Measurements from ENCODE around the gene ASTN2.
"Not testable (repeated sequence)": the region's sequence is repeated elsewhere in the genome, so short reads cannot be mapped to it uniquely, and the experiment has no call there.

The ASTN2 gene

GRCh38 chr9:116861321-116861720 is 553.5 kb downstream of the ASTN2 start:
- DNase-seq (ENCODE audit: low read depth), result no peak

GRCh38 chr9:116860509-116861120 is 554.2 kb downstream of the ASTN2 start:
- DNase-seq (ENCODE audit: low read depth), result no peak

GRCh38 chr9:116859763-116860162 is 555.1 kb downstream of the ASTN2 start:
- DNase-seq (ENCODE audit: low read depth), result no peak

GRCh38 chr9:116857321-116857720 is 557.5 kb downstream of the ASTN2 start:
- DNase-seq (ENCODE audit: low read depth), result no peak

- no peak for DNase-seq (ENCODE audit: low read depth)
Observed at GRCh38 chr9:116855881-116856662, 558.8 kb downstream of the ASTN2 start.

GRCh38 chr9:116849721-116850120 is 565.1 kb downstream of the ASTN2 start:
- no peak for DNase-seq (ENCODE audit: low read depth)

GRCh38 chr9:116844621-116845020 is 570.2 kb downstream of the ASTN2 start:
- no peak for DNase-seq (ENCODE audit: low read depth)

- DNase-seq (ENCODE audit: low read depth), result no peak
Observed at GRCh38 chr9:116843863-116844620, 570.8 kb downstream of the ASTN2 start.

- DNase-seq (ENCODE audit: low read depth), result no peak
Observed at GRCh38 chr9:116842658-116843057, 572.2 kb downstream of the ASTN2 start.

- not testable (repeated sequence) for DNase-seq (ENCODE audit: low read depth)
Observed at GRCh38 chr9:116838468-116838867, 576.4 kb downstream of the ASTN2 start.

GRCh38 chr9:116837018-116837989 is 577.6 kb downstream of the ASTN2 start:
- no peak for DNase-seq (ENCODE audit: low read depth)

GRCh38 chr9:116830321-116830720 is 584.5 kb downstream of the ASTN2 start:
- DNase-seq (ENCODE audit: low read depth), result not testable (repeated sequence)

- no peak for DNase-seq (ENCODE audit: low read depth)
Observed at GRCh38 chr9:116821633-116822229, 593.1 kb downstream of the ASTN2 start.

GRCh38 chr9:116819116-116819515 is 595.7 kb downstream of the ASTN2 start:
- no peak for DNase-seq (ENCODE audit: low read depth)

GRCh38 chr9:116817762-116818161 is 597.1 kb downstream of the ASTN2 start:
- no peak for DNase-seq (ENCODE audit: low read depth)

GRCh38 chr9:116816484-116816883 is 598.4 kb downstream of the ASTN2 start:
- no peak for DNase-seq (ENCODE audit: low read depth)

- DNase-seq (ENCODE audit: low read depth), result no peak
Observed at GRCh38 chr9:116815835-116816234, 599.0 kb downstream of the ASTN2 start.

GRCh38 chr9:116813031-116813300 is 601.9 kb downstream of the ASTN2 start:
- DNase-seq (ENCODE audit: low read depth), result no peak

GRCh38 chr9:116812231-116813030 is 602.4 kb downstream of the ASTN2 start:
- no peak for DNase-seq (ENCODE audit: low read depth)

- DNase-seq (ENCODE audit: low read depth), result no peak
Observed at GRCh38 chr9:116809656-116810055, 605.2 kb downstream of the ASTN2 start.

GRCh38 chr9:116806075-116806474 is 608.8 kb downstream of the ASTN2 start:
- no peak for DNase-seq (ENCODE audit: low read depth)

Data from stimulated activated CD8-positive, alpha-beta memory T cell treated with anti-CD3 and anti-CD28 coated beads, Interleukin-4, amount 100 ng/mL, for 24 hours (primary cell).